OCI-LY7 (cell line): ENCODE measurements around the gene RTN4IP1.

Experiments used
- EZH2phosphoT487 ChIP-seq: fragments of 200-600 bp; sonication (generic); IDR thresholded peaks from 2 replicates; pipeline ENCODE4 v1.6.1; 2018; ENCODE audit warnings: low read depth, borderline replicate concordance, mild to moderate bottlenecking, mixed run types, antibody characterized with exemption, low read length, moderate library complexity, mixed read lengths
- TF ChIP-seq, protein P1 (sequence below): fragments of 200-600 bp; sonication (generic); conservative IDR thresholded peaks from 2 replicates; pipeline ENCODE4 v1.5.1; 2014; ENCODE audit warnings: mild to moderate bottlenecking, antibody characterized with exemption, low read length, moderate library complexity, mixed read lengths

DNA sequence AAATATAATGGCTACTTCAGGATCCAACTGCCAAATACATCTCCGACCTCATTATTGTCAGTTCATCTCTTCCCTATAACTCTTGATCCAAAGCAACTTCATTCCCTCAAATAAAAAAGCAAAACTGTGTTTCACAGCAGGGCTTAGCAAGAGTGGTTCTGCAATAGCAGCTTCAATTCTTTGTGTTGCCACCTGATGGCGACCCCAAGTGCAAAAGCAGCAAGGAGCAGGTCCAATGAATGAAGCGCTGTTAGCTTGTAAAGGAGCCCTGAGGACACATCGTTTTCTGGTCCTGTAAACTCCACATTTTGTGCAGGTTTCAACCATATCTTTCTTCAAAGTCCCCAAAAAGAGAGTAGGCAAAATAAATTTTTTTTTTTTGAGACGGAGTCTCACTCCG lies 19.6 kb downstream of the RTN4IP1 start:
- TF ChIP-seq, protein P1, sequence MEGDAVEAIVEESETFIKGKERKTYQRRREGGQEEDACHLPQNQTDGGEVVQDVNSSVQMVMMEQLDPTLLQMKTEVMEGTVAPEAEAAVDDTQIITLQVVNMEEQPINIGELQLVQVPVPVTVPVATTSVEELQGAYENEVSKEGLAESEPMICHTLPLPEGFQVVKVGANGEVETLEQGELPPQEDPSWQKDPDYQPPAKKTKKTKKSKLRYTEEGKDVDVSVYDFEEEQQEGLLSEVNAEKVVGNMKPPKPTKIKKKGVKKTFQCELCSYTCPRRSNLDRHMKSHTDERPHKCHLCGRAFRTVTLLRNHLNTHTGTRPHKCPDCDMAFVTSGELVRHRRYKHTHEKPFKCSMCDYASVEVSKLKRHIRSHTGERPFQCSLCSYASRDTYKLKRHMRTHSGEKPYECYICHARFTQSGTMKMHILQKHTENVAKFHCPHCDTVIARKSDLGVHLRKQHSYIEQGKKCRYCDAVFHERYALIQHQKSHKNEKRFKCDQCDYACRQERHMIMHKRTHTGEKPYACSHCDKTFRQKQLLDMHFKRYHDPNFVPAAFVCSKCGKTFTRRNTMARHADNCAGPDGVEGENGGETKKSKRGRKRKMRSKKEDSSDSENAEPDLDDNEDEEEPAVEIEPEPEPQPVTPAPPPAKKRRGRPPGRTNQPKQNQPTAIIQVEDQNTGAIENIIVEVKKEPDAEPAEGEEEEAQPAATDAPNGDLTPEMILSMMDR = peak; percentile 84
- TF ChIP-seq EZH2phosphoT487 = no peak
